PC-3 (cell line): ENCODE results near the gene PPP1R3E.

Experiments
- CTCF ChIP-seq: fragments of 300-600 bp; sonication (generic); conservative IDR thresholded peaks from 2 replicates; pipeline ENCODE4 v1.5.1; 2017; ENCODE audit warnings: antibody characterized with exemption, low read depth, mild to moderate bottlenecking, low read length
- EZH2 ChIP-seq: fragments of 300-600 bp; sonication (generic); IDR thresholded peaks from one replicate; pipeline ENCODE4 v1.6.1; 2017; ENCODE audit warnings: antibody characterized with exemption, mild to moderate bottlenecking, low read length; ENCODE audit not compliant: unreplicated experiment

GRCh38 chr14:23275412-23275811 is 27.2 kb downstream of the PPP1R3E start:
- TF ChIP-seq CTCF (no peak), EZH2 (no peak)
